Astrocyte of the cerebellum (primary cell): ENCODE measurements around the gene CD300LD.
A peak's percentile ranks its signal among the peaks of the same experiment; 100 is the strongest.

Source experiments
- DNase-seq: peaks from one replicate; pipeline ENCODE4 v3.0.0-alpha.2; 2011; ENCODE audit warnings: low read depth
- H3K4me3 ChIP-seq: 2 replicates; pipeline ENCODE4 v1.5.1; 2011; ENCODE audit warnings: mild to moderate bottlenecking, low read depth, low read length, moderate library complexity
- CTCF ChIP-seq: IDR thresholded peaks from 2 replicates; pipeline ENCODE4 v1.5.1; 2012; ENCODE audit warnings: low read length, low read depth, moderate library complexity, mild to moderate bottlenecking; ENCODE audit errors: missing control alignments
- in situ Hi-C: cut with HindIII; loops from 2 replicates; pipeline ENCODE4 v1.10.0; 2017; ENCODE audit warnings: low sequenced_read_pairs

Gene CD300LD

GRCh38 chr17:74601944-74602572, 10.0 kb upstream of the CD300LD start:
- no peak overlapping the region for H3K4me3 ChIP-seq
- no peak for DNase-seq
- TF ChIP-seq CTCF: peak; percentile 62
- in situ Hi-C loops: no loop called here

- no peak for TF ChIP-seq CTCF
- DNase-seq: no peak
- in situ Hi-C loops: no loop called here
- H3K4me3 ChIP-seq: no peak overlapping the region
Measured at GRCh38 chr17:74599448-74599939, 7.4 kb upstream of the CD300LD start.

GRCh38 chr17:74599023-74599399, 6.9 kb upstream of the CD300LD start:
- DNase-seq: no peak
- in situ Hi-C loops: no loop called here
- no peak overlapping the region for H3K4me3 ChIP-seq
- TF ChIP-seq CTCF: no peak

GRCh38 chr17:74598346-74599022, 6.4 kb upstream of the CD300LD start:
- DNase-seq: no peak
- no peak for TF ChIP-seq CTCF
- in situ Hi-C loops: no loop called here
- no peak overlapping the region for H3K4me3 ChIP-seq

GRCh38 chr17:74597069-74597790, 5.1 kb upstream of the CD300LD start:
- DNase-seq: no peak
- H3K4me3 ChIP-seq: no peak overlapping the region
- no peak for TF ChIP-seq CTCF
- in situ Hi-C loops: no loop called here

- no peak overlapping the region for H3K4me3 ChIP-seq
- no peak for DNase-seq
- in situ Hi-C loops: no loop called here
- TF ChIP-seq CTCF: no peak
Measured at GRCh38 chr17:74595037-74595750, 3.1 kb upstream of the CD300LD start.
